Neural cell (in vitro differentiated cells): ENCODE data around the gene DUS1L. TPM values are rescaled to one million over a fixed set of nuclear protein-coding genes. Genes with fewer than 3 reads are reported as not detected.
A peak's percentile ranks its signal among the peaks of the same experiment; 100 is the strongest.

Experiments
- H2AFZ ChIP-seq: fragments of 200-600, 300-800 bp; sonication (generic), shearing (Covaris generic); 2 replicates; pipeline ENCODE4 v1.6.0; 2014; ENCODE audit warnings: low read depth, mild to moderate bottlenecking, antibody characterized with exemption, low read length, moderate library complexity
- H3F3A ChIP-seq: fragments of 200-600 bp; shearing (Covaris generic); 2 replicates; pipeline ENCODE4 v1.6.1; 2016; ENCODE audit warnings: mild to moderate bottlenecking, moderate library complexity, mixed read lengths, antibody characterized with exemption, low read length; ENCODE audit not compliant: insufficient read depth, poor library complexity, severe bottlenecking
- H3K27ac ChIP-seq: fragments of 200-600, 300-800 bp; sonication (generic), shearing (Covaris generic); 2 replicates; pipeline ENCODE4 v1.5.1; 2014; ENCODE audit warnings: mild to moderate bottlenecking, low read length, moderate library complexity
- H3K27me3 ChIP-seq: fragments of 300-800, 200-600 bp; sonication (generic), shearing (Covaris generic); 2 replicates; pipeline ENCODE4 v1.6.0; 2014; ENCODE audit warnings: mild to moderate bottlenecking, low read depth, low read length, moderate library complexity; ENCODE audit not compliant: insufficient read depth
- H3K36me3 ChIP-seq: fragments of 300-800, 200-600 bp; sonication (generic), shearing (Covaris generic); 2 replicates; pipeline ENCODE4 v1.5.1; 2014; ENCODE audit warnings: mild to moderate bottlenecking, antibody characterized with exemption, low read length, moderate library complexity; ENCODE audit not compliant: insufficient read depth
- H3K4me2 ChIP-seq: fragments of 300-800, 200-600 bp; sonication (generic), shearing (Covaris generic); 2 replicates; pipeline ENCODE4 v1.6.0; 2014; ENCODE audit warnings: mild to moderate bottlenecking, low read length
- H3K4me3 ChIP-seq: fragments of 300-800, 200-600 bp; sonication (generic), shearing (Covaris generic); 2 replicates; pipeline ENCODE4 v1.5.1; 2014; ENCODE audit warnings: mild to moderate bottlenecking, low read length, moderate library complexity
- H3K79me2 ChIP-seq: fragments of 200-600 bp; shearing (Covaris generic); replicated peaks from 2 replicates; pipeline ENCODE4 v1.6.0; 2014; ENCODE audit warnings: mild to moderate bottlenecking, low read length, moderate library complexity; ENCODE audit not compliant: insufficient read depth
- H3K9ac ChIP-seq: fragments of 300-800, 200-600 bp; sonication (generic), shearing (Covaris generic); 2 replicates; pipeline ENCODE4 v1.6.1; 2016; ENCODE audit warnings: mild to moderate bottlenecking, low read length, mixed read lengths
- H3K9me2 ChIP-seq: fragments of 200-600 bp; shearing (Covaris generic); 2 replicates; pipeline ENCODE4 v1.6.1; 2016; ENCODE audit warnings: mild to moderate bottlenecking, low read length, mixed read lengths; ENCODE audit not compliant: insufficient read depth
- H3K9me3 ChIP-seq: fragments of 200-600, 300-800 bp; sonication (generic), shearing (Covaris generic); 2 replicates; pipeline ENCODE4 v1.6.1; 2016; ENCODE audit warnings: mild to moderate bottlenecking, mixed run types, low read length, moderate library complexity, mixed read lengths
- H4K20me1 ChIP-seq: fragments of 200-600 bp; shearing (Covaris generic); 2 replicates; pipeline ENCODE4 v1.6.1; 2016; ENCODE audit warnings: mild to moderate bottlenecking, mixed run types; ENCODE audit not compliant: insufficient read depth
- EP300 ChIP-seq: fragments of 450-650 bp; conservative IDR thresholded peaks from 2 replicates; pipeline ENCODE4 v1.6.1; 2014; ENCODE audit warnings: antibody characterized with exemption, mild to moderate bottlenecking, moderate library complexity; ENCODE audit not compliant: poor library complexity, severe bottlenecking
- EZH2 ChIP-seq: fragments of 200-600, 300-800 bp; shearing (Covaris generic), sonication (generic); IDR thresholded peaks from 2 replicates; pipeline ENCODE4 v1.6.1; 2014; ENCODE audit warnings: antibody characterized with exemption, low read length, borderline replicate concordance, mild to moderate bottlenecking; ENCODE audit not compliant: insufficient read depth, poor library complexity, severe bottlenecking
- MXI1 ChIP-seq: fragments of 450-650 bp; conservative IDR thresholded peaks from 2 replicates; pipeline ENCODE4 v1.6.1; 2014; ENCODE audit warnings: antibody characterized with exemption, mild to moderate bottlenecking; ENCODE audit not compliant: poor library complexity, severe bottlenecking
- POLR2AphosphoS5 ChIP-seq: IDR thresholded peaks from 2 replicates; pipeline ENCODE4 v1.6.1; 2012
- RAD21 ChIP-seq: fragments of 450-650 bp; conservative IDR thresholded peaks from 2 replicates; pipeline ENCODE4 v1.6.1; 2014; ENCODE audit warnings: antibody characterized with exemption, mild to moderate bottlenecking, moderate library complexity
- SMC3 ChIP-seq: fragments of 450-650 bp; conservative IDR thresholded peaks from 2 replicates; pipeline ENCODE4 v1.6.1; 2014; ENCODE audit warnings: antibody characterized with exemption, mild to moderate bottlenecking, moderate library complexity; ENCODE audit not compliant: poor library complexity
- TAF1 ChIP-seq: IDR thresholded peaks from 2 replicates; pipeline ENCODE4 v1.6.1; 2012; ENCODE audit warnings: low read depth
- polyA plus RNA-seq: library from polyadenylated mRNA; depleted of rRNA; stranded (reverse); fragments of >200 nt; gene quantifications from 2 replicates; pipeline ENCODE4 v1.2.3, GENCODE V29; 2014
- TF ChIP-seq, protein P1 (sequence below): fragments of 450-650 bp; IDR thresholded peaks from 2 replicates; pipeline ENCODE4 v1.5.1; 2014; ENCODE audit warnings: antibody characterized with exemption, mild to moderate bottlenecking, moderate library complexity; ENCODE audit not compliant: poor library complexity, severe bottlenecking
- TF ChIP-seq, protein P2 (sequence below): IDR thresholded peaks from 2 replicates; pipeline ENCODE4 v1.6.1; 2012; ENCODE audit warnings: borderline replicate concordance

DUS1L gene
- polyA plus RNA-seq, 1 donor from 2014 or later: 100 TPM

DNA sequence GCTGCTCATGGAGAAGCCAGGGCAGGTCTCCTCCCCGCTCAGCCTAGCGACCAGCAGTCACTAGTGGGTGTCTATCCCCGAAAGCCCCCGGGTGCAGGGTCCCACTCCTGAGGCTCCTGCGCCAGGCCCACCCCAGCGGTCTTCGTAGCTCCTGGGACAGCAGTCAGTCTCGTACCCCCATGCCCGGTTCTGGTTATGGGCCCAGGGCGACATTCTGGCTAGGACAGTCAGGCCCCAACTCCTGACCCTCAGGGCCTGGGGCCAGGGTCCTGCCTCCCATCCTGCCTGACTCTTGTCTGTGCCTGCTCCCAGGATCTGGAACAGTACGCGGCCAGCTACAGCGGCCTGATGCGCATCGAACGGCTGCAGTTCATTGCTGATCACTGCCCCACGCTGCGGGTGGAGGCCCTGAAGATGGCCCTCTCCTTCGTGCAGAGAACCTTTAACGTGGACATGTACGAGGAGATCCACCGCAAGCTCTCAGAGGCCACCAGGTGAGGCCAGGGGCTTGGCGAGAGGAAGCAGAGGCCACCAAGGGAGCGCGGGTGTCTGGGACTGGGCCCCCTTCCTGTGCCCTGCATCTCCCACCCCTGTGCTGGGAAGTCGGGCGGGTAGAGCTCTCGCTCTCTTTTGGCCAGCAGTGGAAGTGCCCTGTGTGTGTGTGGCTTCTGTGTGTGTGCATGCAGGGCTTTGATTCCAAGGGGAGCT lies 11.9 kb downstream of the DUS1L start:
- Histone ChIP-seq H2AFZ (no peak overlapping the region), H3K27me3 (no peaks in the 10 kb centered on the region), H3K9me2 (no peaks in the 10 kb centered on the region), H3F3A (no peaks in the 10 kb centered on the region), H3K4me2 (no peak overlapping the region), H4K20me1 (no peaks in the 10 kb centered on the region), H3K27ac (no peak overlapping the region), H3K79me2 (peaks cover 10% of the 10 kb centered on the region), H3K9me3 (no peaks in the 10 kb centered on the region), H3K9ac (no peak overlapping the region), H3K4me3 (peak overlapping the region; percentile 92), H3K36me3 (no peaks in the 10 kb centered on the region)
- TF ChIP-seq EZH2 (no peak), EP300 (no peak), TAF1 (no peak), MXI1 (no peak), SMC3 (no peak), POLR2AphosphoS5 (no peak), RAD21 (no peak)
- TF ChIP-seq, protein P1, sequence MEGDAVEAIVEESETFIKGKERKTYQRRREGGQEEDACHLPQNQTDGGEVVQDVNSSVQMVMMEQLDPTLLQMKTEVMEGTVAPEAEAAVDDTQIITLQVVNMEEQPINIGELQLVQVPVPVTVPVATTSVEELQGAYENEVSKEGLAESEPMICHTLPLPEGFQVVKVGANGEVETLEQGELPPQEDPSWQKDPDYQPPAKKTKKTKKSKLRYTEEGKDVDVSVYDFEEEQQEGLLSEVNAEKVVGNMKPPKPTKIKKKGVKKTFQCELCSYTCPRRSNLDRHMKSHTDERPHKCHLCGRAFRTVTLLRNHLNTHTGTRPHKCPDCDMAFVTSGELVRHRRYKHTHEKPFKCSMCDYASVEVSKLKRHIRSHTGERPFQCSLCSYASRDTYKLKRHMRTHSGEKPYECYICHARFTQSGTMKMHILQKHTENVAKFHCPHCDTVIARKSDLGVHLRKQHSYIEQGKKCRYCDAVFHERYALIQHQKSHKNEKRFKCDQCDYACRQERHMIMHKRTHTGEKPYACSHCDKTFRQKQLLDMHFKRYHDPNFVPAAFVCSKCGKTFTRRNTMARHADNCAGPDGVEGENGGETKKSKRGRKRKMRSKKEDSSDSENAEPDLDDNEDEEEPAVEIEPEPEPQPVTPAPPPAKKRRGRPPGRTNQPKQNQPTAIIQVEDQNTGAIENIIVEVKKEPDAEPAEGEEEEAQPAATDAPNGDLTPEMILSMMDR: no peak
- TF ChIP-seq, protein P2, sequence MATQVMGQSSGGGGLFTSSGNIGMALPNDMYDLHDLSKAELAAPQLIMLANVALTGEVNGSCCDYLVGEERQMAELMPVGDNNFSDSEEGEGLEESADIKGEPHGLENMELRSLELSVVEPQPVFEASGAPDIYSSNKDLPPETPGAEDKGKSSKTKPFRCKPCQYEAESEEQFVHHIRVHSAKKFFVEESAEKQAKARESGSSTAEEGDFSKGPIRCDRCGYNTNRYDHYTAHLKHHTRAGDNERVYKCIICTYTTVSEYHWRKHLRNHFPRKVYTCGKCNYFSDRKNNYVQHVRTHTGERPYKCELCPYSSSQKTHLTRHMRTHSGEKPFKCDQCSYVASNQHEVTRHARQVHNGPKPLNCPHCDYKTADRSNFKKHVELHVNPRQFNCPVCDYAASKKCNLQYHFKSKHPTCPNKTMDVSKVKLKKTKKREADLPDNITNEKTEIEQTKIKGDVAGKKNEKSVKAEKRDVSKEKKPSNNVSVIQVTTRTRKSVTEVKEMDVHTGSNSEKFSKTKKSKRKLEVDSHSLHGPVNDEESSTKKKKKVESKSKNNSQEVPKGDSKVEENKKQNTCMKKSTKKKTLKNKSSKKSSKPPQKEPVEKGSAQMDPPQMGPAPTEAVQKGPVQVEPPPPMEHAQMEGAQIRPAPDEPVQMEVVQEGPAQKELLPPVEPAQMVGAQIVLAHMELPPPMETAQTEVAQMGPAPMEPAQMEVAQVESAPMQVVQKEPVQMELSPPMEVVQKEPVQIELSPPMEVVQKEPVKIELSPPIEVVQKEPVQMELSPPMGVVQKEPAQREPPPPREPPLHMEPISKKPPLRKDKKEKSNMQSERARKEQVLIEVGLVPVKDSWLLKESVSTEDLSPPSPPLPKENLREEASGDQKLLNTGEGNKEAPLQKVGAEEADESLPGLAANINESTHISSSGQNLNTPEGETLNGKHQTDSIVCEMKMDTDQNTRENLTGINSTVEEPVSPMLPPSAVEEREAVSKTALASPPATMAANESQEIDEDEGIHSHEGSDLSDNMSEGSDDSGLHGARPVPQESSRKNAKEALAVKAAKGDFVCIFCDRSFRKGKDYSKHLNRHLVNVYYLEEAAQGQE: no peak

DNA sequence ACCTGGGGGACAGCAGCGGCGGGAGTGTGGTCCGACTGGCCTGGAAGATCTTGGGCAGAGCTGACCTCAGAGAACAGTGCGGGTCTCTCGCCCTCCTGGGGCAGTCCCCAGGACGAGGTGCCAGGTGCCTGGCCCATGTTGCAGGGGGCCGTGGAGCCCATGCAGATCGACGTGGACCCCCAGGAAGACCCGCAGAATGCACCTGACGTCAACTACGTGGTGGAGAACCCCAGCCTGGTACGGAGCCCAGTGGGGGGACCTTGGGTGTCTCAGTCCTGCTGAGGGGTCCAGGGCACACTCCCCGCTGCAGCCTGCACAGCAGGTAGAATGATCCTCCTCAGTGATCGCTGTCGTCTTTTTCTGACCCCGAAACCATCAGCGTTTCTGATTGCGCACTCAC lies 12.5 kb downstream of the DUS1L start:
- H3K4me2 ChIP-seq: no peak overlapping the region
- no peaks in the 10 kb centered on the region for H3K27me3 ChIP-seq
- no peak overlapping the region for H2AFZ ChIP-seq
- TF ChIP-seq TAF1 (no peak), RAD21 (no peak), EZH2 (no peak), POLR2AphosphoS5 (no peak), SMC3 (no peak), MXI1 (no peak), EP300 (no peak)
- TF ChIP-seq, protein P2: no peak
- TF ChIP-seq, protein P1: no peak
- no peaks in the 10 kb centered on the region for H3K36me3 ChIP-seq
- peak overlapping the region; percentile 75 for H3K9ac ChIP-seq
- H3K9me2 ChIP-seq: no peaks in the 10 kb centered on the region
- no peaks in the 10 kb centered on the region for H3F3A ChIP-seq
- H3K9me3 ChIP-seq: no peaks in the 10 kb centered on the region
- H3K79me2 ChIP-seq: peaks cover 10% of the 10 kb centered on the region
- H3K4me3 ChIP-seq: peak overlapping the region; percentile 92
- H3K27ac ChIP-seq: no peak overlapping the region
- H4K20me1 ChIP-seq: no peaks in the 10 kb centered on the region
